Muscle layer of colon (tissue), 2 donors: ENCODE measurements around the gene TFG.

Experiments
- H3K27ac ChIP-seq: one replicate; pipeline ENCODE4 v1.7.0; 2013; ENCODE audit warnings: low read depth, mild to moderate bottlenecking, low read length, moderate library complexity
- H3K27me3 ChIP-seq, 2 donors: one replicate each; pipeline ENCODE4 v1.7.0; 2013; ENCODE audit warnings: low read length in 2 of 2, mild to moderate bottlenecking in 2 of 2; ENCODE audit not compliant: insufficient read depth in 2 of 2, control insufficient read depth in 1 of 2
- H3K36me3 ChIP-seq: one replicate; pipeline ENCODE4 v1.7.0; 2013; ENCODE audit warnings: mild to moderate bottlenecking, low read length; ENCODE audit not compliant: insufficient read depth
- H3K4me1 ChIP-seq: one replicate; pipeline ENCODE4 v1.7.0; 2013; ENCODE audit warnings: mild to moderate bottlenecking, low read length; ENCODE audit not compliant: insufficient read depth
- H3K4me3 ChIP-seq, 2 donors: one replicate each; pipeline ENCODE4 v1.7.0; 2013; ENCODE audit warnings: low read length in 2 of 2, low read depth in 1 of 2, mild to moderate bottlenecking in 1 of 2, moderate library complexity in 1 of 2
- H3K9ac ChIP-seq: one replicate; pipeline ENCODE4 v1.7.0; 2013; ENCODE audit warnings: low read length
- H3K9me3 ChIP-seq: one replicate; pipeline ENCODE4 v1.7.0; 2013; ENCODE audit warnings: mild to moderate bottlenecking, low read length
- donor health status: abdominal sarcoma.
- donor health status: Adenocarcinoma of cecum.

Gene TFG

DNA sequence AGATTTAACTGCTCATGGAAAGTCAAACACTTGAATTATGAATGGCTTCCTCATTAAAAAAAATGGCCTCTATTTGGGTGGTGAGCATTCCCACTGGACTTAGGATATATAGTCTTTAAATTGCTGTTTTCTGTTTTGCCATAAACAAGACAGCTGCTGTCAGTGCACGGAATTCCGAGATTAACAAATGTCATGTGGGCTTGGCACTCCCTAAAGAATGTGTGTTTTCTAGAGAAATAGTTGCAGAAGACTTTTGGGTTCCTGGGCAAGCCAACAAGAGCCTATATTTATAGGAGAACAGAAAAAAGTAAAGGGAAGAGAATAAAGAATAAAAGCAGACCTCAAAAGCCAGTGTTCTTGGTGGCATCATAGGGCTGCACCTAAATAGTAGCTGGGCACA lies 13.6 kb upstream of the TFG start:
- H3K36me3 ChIP-seq = no peaks in the 10 kb centered on the region
- no peaks in the 10 kb centered on the region for H3K4me1 ChIP-seq
- peaks cover 0 to 7% of the 10 kb centered on the region in 2 donors for H3K27me3 ChIP-seq
- H3K4me3 ChIP-seq = no peak overlapping the region
- H3K27ac ChIP-seq = no peak overlapping the region
- H3K9ac ChIP-seq = no peak overlapping the region
- no peaks in the 10 kb centered on the region for H3K9me3 ChIP-seq

GRCh38 chr3:100696161-100696560 lies 13.1 kb upstream of the TFG start:
- no peaks in the 10 kb centered on the region for H3K4me1 ChIP-seq
- no peaks in the 10 kb centered on the region for H3K36me3 ChIP-seq
- no peaks in the 10 kb centered on the region for H3K9me3 ChIP-seq
- no peak overlapping the region for H3K27ac ChIP-seq
- H3K27me3 ChIP-seq = peaks cover 0 to 7% of the 10 kb centered on the region in 2 donors
- H3K4me3 ChIP-seq = no peak overlapping the region
- no peak overlapping the region for H3K9ac ChIP-seq

DNA sequence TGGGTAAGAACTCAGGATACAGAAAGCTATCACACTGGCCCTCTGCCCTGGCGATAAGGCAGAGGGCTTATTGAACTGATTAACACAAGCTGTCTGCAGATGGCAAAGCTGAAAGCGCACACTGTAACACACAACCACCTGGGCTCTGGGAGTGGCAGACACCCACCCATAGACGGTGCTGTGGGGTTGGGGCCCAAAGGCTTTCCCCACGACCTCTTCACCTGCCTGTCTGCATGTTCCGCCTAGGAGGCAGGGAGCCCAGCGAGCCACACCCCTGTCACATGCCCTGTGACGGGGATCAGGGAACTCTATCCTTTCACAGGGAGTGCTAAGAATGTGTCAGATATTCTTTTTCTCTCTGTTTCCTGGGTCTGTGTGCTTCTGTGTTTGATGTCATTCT lies 12.1 kb upstream of the TFG start:
- H3K4me3 ChIP-seq = no peak overlapping the region
- H3K9me3 ChIP-seq = no peaks in the 10 kb centered on the region
- peaks cover 0 to 3% of the 10 kb centered on the region in 2 donors for H3K27me3 ChIP-seq
- no peak overlapping the region for H3K27ac ChIP-seq
- H3K36me3 ChIP-seq = no peaks in the 10 kb centered on the region
- H3K9ac ChIP-seq = no peak overlapping the region
- no peaks in the 10 kb centered on the region for H3K4me1 ChIP-seq

DNA sequence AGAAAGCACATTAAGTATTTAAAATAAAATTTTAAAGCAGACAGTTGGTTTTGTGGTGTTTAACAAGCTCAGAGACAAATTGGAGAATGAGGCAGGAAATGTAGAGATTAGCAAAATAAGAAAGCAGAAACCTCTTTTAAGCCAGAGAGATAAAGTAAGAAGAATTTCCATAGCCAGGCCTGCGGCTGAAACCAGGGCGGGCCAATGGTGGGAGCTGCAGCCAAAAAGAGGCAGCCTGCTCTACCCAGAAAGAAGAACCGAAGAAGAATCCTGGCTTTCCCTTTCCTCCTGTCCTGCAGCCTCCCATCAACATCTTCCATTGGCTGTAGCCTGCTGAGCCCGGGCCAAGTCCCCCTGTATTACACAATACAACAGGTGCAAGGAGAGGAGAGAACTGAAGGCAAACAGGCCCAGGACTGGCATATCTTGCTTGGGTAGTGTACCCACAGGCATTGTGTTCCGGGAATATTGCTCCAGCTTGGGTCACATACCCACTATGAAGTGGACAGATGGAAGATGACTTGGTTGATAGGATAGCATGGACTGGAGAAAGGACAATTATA lies 11.5 kb upstream of the TFG start:
- Histone ChIP-seq H3K9me3 (no peaks in the 10 kb centered on the region), H3K4me1 (no peaks in the 10 kb centered on the region), H3K36me3 (no peaks in the 10 kb centered on the region), H3K9ac (no peak overlapping the region), H3K27me3 (no peaks in the 10 kb centered on the region), H3K4me3 (no peak overlapping the region), H3K27ac (no peak overlapping the region)

GRCh38 chr3:100698736-100699135 lies 10.6 kb upstream of the TFG start:
- no peak overlapping the region for H3K4me3 ChIP-seq
- H3K27ac ChIP-seq = no peak overlapping the region
- no peaks in the 10 kb centered on the region for H3K36me3 ChIP-seq
- no peaks in the 10 kb centered on the region for H3K9me3 ChIP-seq
- no peaks in the 10 kb centered on the region for H3K4me1 ChIP-seq
- H3K9ac ChIP-seq = no peak overlapping the region
- no peaks in the 10 kb centered on the region for H3K27me3 ChIP-seq

GRCh38 chr3:100700708-100701107 lies 8.6 kb upstream of the TFG start:
- Histone ChIP-seq H3K4me3 (no peak overlapping the region), H3K9me3 (no peaks in the 10 kb centered on the region), H3K27ac (no peak overlapping the region), H3K27me3 (no peaks in the 10 kb centered on the region), H3K9ac (no peak overlapping the region), H3K36me3 (no peaks in the 10 kb centered on the region), H3K4me1 (no peaks in the 10 kb centered on the region)

GRCh38 chr3:100702082-100702979 lies 7.0 kb upstream of the TFG start:
- H3K9ac ChIP-seq = no peak overlapping the region
- H3K4me3 ChIP-seq = no peak overlapping the region
- H3K27me3 ChIP-seq = no peaks in the 10 kb centered on the region
- H3K36me3 ChIP-seq = no peaks in the 10 kb centered on the region
- H3K27ac ChIP-seq = no peak overlapping the region
- H3K9me3 ChIP-seq = no peaks in the 10 kb centered on the region
- H3K4me1 ChIP-seq = no peaks in the 10 kb centered on the region

- Histone ChIP-seq H3K4me3 (no peak overlapping the region), H3K9ac (no peak overlapping the region), H3K27ac (no peak overlapping the region), H3K4me1 (no peaks in the 10 kb centered on the region), H3K9me3 (no peaks in the 10 kb centered on the region), H3K27me3 (no peaks in the 10 kb centered on the region), H3K36me3 (no peaks in the 10 kb centered on the region)
Observed at GRCh38 chr3:100702980-100703345, 6.3 kb upstream of the TFG start.

GRCh38 chr3:100703865-100704264 lies 5.4 kb upstream of the TFG start:
- H3K27ac ChIP-seq = no peak overlapping the region
- no peaks in the 10 kb centered on the region for H3K9me3 ChIP-seq
- no peak overlapping the region for H3K9ac ChIP-seq
- no peaks in the 10 kb centered on the region for H3K27me3 ChIP-seq
- H3K4me1 ChIP-seq = peaks cover 6% of the 10 kb centered on the region
- H3K4me3 ChIP-seq = no peak overlapping the region
- H3K36me3 ChIP-seq = no peaks in the 10 kb centered on the region

GRCh38 chr3:100706365-100706764 lies 2.9 kb upstream of the TFG start:
- Histone ChIP-seq H3K4me3 (no peak overlapping the region), H3K9ac (no peak overlapping the region), H3K27me3 (no peaks in the 10 kb centered on the region), H3K27ac (no peak overlapping the region), H3K4me1 (peaks cover 20% of the 10 kb centered on the region), H3K36me3 (no peaks in the 10 kb centered on the region), H3K9me3 (no peaks in the 10 kb centered on the region)

GRCh38 chr3:100708644-100708988 lies 678 bp upstream of the TFG start:
- Histone ChIP-seq H3K36me3 (no peaks in the 10 kb centered on the region), H3K4me1 (peaks cover 35% of the 10 kb centered on the region), H3K27me3 (no peaks in the 10 kb centered on the region), H3K4me3 (peak overlapping the region; percentile 45 to 85), H3K27ac (peak overlapping the region; percentile 74), H3K9ac (peak overlapping the region; percentile 59), H3K9me3 (no peaks in the 10 kb centered on the region)

DNA sequence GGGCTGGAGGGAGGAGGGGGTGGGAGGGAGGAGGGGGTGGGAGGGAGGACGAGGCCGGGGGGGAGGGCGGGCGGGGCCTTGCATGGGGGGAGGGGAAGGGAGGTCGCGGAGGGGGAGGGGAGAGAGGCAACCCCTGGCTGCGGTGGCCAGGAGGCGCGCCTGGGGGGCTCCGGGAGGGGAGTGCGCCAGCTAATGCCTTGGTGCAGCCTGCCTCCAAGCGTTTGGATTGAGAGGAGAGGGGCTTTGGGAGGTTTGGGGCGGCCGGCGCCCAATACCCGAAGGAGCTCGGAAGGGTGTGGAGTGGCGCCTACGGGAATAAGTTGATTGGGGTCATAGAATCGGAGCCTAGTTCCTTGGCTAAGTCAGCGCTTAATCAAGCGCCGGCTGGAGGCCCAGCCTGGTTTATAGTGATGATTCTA lies 557 bp downstream of the TFG start:
- peaks cover 35% of the 10 kb centered on the region for H3K4me1 ChIP-seq
- H3K4me3 ChIP-seq = peak overlapping the region; percentile 67 to 82
- no peaks in the 10 kb centered on the region for H3K36me3 ChIP-seq
- peak overlapping the region; percentile 82 for H3K9ac ChIP-seq
- peak overlapping the region; percentile 96 for H3K27ac ChIP-seq
- H3K9me3 ChIP-seq = no peaks in the 10 kb centered on the region
- H3K27me3 ChIP-seq = no peaks in the 10 kb centered on the region
